ENCODE measurements around the gene SSH2. TPM values are rescaled to one million over a fixed set of nuclear protein-coding genes. Genes with fewer than 3 reads are reported as not detected.

Gene SSH2
- 8.8 and 10.9 TPM in 2 replicates for polyA plus RNA-seq (2012; rRNA removed)
- polyA plus RNA-seq (2012; cell fraction: cytosol; rRNA removed), result 8.1 and 8.8 TPM in 2 replicates
- polyA plus RNA-seq (2012; cell fraction: nucleus; rRNA removed), result 12.1 and 17.7 TPM in 2 replicates

GRCh38 chr17:29929533-29930408 lies at the start of gene SSH2:
TSS of gene SSH2 (minus strand) at chr17:29930228. CDS start at chr17:29930000, 228 bp downstream.
- peaks cover 16% of the 10 kb centered on the region for H3F3A ChIP-seq (replicated peaks; ENCODE audit: insufficient read depth)
- H3K36me3 ChIP-seq (replicated peaks in 1 of 2; ENCODE audit: control insufficient read depth in 1 of 2, insufficient read depth in 2 of 2, low read length in 1 of 2), result peaks cover 0 to 3% of the 10 kb centered on the region in 2 experiments
- H3K9ac ChIP-seq, result peak within 1 kb of the TSS; percentile 74
- 2% methylated on average over 38 of the region's 71 CpGs for WGBS (ENCODE audit: low lambda C conversion rate)
- peak within 1 kb of the TSS; percentile 84 to 99 for H3K4me3 ChIP-seq (ENCODE audit: low read depth in 2 of 2, low read length in 1 of 2)
- ChIA-PET POLR2A (interaction anchor here (0.6 to 1.5 kb wide), 3 partner anchors 10 to 290 kb away, joined by 4 to 5 read pairs (median 4); no protein-coding TSS in a partner anchor), CTCF (interaction anchor here (0.6 to 3.9 kb wide), 25 partner anchors 11 to 465 kb away, joined by 3 to 118 read pairs (median 13); partner anchors contain the start of gene EFCAB5)
- peaks cover 21 to 24% of the 10 kb centered on the region in 2 experiments; a peak in 3 of 4 replicates for H3K4me1 ChIP-seq (ENCODE audit: control insufficient read depth in 1 of 2, insufficient read depth in 2 of 2, low read depth in 1 of 2, low read length in 1 of 2)
- TF ChIP-seq MXI1 (IDR thresholded peaks at IDR 0.05; ENCODE audit: low read depth, low read length) (peak; percentile 85), SIN3A (IDR thresholded peaks at IDR 0.05; ENCODE audit: borderline replicate concordance, low read depth, low read length) (peak; percentile 87), POLR2AphosphoS5 (IDR thresholded peaks at IDR 0.05; ENCODE audit: low read depth, low read length) (peak; percentile 48; the same call in 1 of the 2 replicates), PBX3 (IDR thresholded peaks at IDR 0.05) (peak; percentile 30), TCF12 (IDR thresholded peaks at IDR 0.05) (peak; percentile 19; the same call in 1 of the 2 replicates), FOXM1 (IDR thresholded peaks at IDR 0.05; ENCODE audit: low read depth) (no peak), NRF1 (IDR thresholded peaks at IDR 0.05; ENCODE audit: low read depth, low read length) (peak; percentile 82), FOSL2 (IDR thresholded peaks at IDR 0.05; ENCODE audit: borderline replicate concordance, low read depth) (peak; percentile 66), GABPA (IDR thresholded peaks at IDR 0.05; ENCODE audit: low read depth) (no peak), MAX (IDR thresholded peaks at IDR 0.05; ENCODE audit: low read depth) (peak; percentile 63)
- H2AFZ ChIP-seq (ENCODE audit: low read depth), result peak within 1 kb of the TSS; percentile 98
- peak; percentile 89 for DNase-seq
- no peaks in the 10 kb centered on the region for H3K27me3 ChIP-seq (ENCODE audit: insufficient read depth)
- H3K9me2 ChIP-seq, result no peaks in the 10 kb centered on the region
- no peaks in the 10 kb centered on the region for H3K9me3 ChIP-seq
- H3K4me2 ChIP-seq, result peak within 1 kb of the TSS; percentile 91
- peaks cover 61% of the 10 kb centered on the region for H3K79me2 ChIP-seq (ENCODE audit: insufficient read depth)
- H4K20me1 ChIP-seq (ENCODE audit: insufficient read depth), result no peaks in the 10 kb centered on the region
- peak within 1 kb of the TSS; percentile 80 to 83 for H3K27ac ChIP-seq (ENCODE audit: low read depth in 2 of 2, low read length in 1 of 2)

- Histone ChIP-seq H3K9me2 (no peaks in the 10 kb centered on the region), H3K9ac (no peak overlapping the region), H2AFZ (ENCODE audit: low read depth) (no peak overlapping the region), H3K36me3 (replicated peaks in 1 of 2; ENCODE audit: control insufficient read depth in 1 of 2, insufficient read depth in 2 of 2, low read length in 1 of 2) (no peaks in the 10 kb centered on the region), H3F3A (replicated peaks; ENCODE audit: insufficient read depth) (peaks cover 4% of the 10 kb centered on the region), H3K4me1 (ENCODE audit: control insufficient read depth in 1 of 2, insufficient read depth in 2 of 2, low read depth in 1 of 2, low read length in 1 of 2) (no peaks in the 10 kb centered on the region), H3K79me2 (ENCODE audit: insufficient read depth) (no peaks in the 10 kb centered on the region), H3K4me3 (ENCODE audit: low read depth in 2 of 2, low read length in 1 of 2) (no peak overlapping the region), H3K27ac (ENCODE audit: low read depth in 2 of 2, low read length in 1 of 2) (no peak overlapping the region), H3K4me2 (no peak overlapping the region), H3K9me3 (no peaks in the 10 kb centered on the region), H4K20me1 (ENCODE audit: insufficient read depth) (no peaks in the 10 kb centered on the region), H3K27me3 (ENCODE audit: insufficient read depth) (no peaks in the 10 kb centered on the region)
- ChIA-PET CTCF (interaction anchor here (1.3 kb wide), 1 partner anchor 115 kb away, joined by 3 read pairs; no protein-coding TSS in a partner anchor), POLR2A (no interaction called here)
- WGBS (ENCODE audit: low lambda C conversion rate), result 46% methylated on average over 1 of the region's 1 CpG
- TF ChIP-seq MXI1 (IDR thresholded peaks at IDR 0.05; ENCODE audit: low read depth, low read length), result no peak
- no peak for TF ChIP-seq MEF2A (IDR thresholded peaks at IDR 0.05; ENCODE audit: borderline replicate concordance, low read depth)
- TF ChIP-seq CHD2 (IDR thresholded peaks at IDR 0.05; ENCODE audit: low read length, partially characterized antibody), result no peak
- peak; percentile 33; the same call in 1 of the 2 replicates for TF ChIP-seq NFIC (IDR thresholded peaks at IDR 0.05; ENCODE audit: borderline replicate concordance)
- no peak for TF ChIP-seq NRF1 (IDR thresholded peaks at IDR 0.05; ENCODE audit: low read depth, low read length)
- TF ChIP-seq TCF12 (IDR thresholded peaks at IDR 0.05), result peak; percentile 49
- TF ChIP-seq USF1 (IDR thresholded peaks at IDR 0.05; ENCODE audit: borderline replicate concordance, low read depth), result no peak
- TF ChIP-seq JUND (IDR thresholded peaks at IDR 0.05), result 0 out of 2 replicates have a peak, but pooled peaks have one; percentile 22
- TF ChIP-seq MAX (IDR thresholded peaks at IDR 0.05; ENCODE audit: low read depth), result no peak
- TF ChIP-seq IRF3 (IDR thresholded peaks at IDR 0.05; ENCODE audit: low read depth, low read length), result no peak
- TF ChIP-seq RFX5 (IDR thresholded peaks at IDR 0.05; ENCODE audit: low read length), result no peak
- no peak for TF ChIP-seq SMC3 (IDR thresholded peaks at IDR 0.05; ENCODE audit: low read depth, low read length)
- TF ChIP-seq FOSL2 (IDR thresholded peaks at IDR 0.05; ENCODE audit: borderline replicate concordance, low read depth), result peak; percentile 27; the same call in 1 of the 2 replicates
- TF ChIP-seq YY1 (IDR thresholded peaks at IDR 0.05; ENCODE audit: low read depth), result no peak
- TF ChIP-seq RCOR1 (IDR thresholded peaks at IDR 0.05; ENCODE audit: low read length), result no peak
- no peak for TF ChIP-seq GATA2 (CRISPR knock-in tag; IDR thresholded peaks at IDR 0.05)
- peak; percentile 25; the same call in 1 of the 2 replicates for TF ChIP-seq PBX3 (IDR thresholded peaks at IDR 0.05)
- DNase-seq, result no peak
These were observed 47.8 kb upstream of the SSH2 start for GRCh38 chr17:29977836-29978235.

Data from SK-N-SH (cell line).